Measurements from ENCODE around the gene LMO7.

LMO7 gene

DNA sequence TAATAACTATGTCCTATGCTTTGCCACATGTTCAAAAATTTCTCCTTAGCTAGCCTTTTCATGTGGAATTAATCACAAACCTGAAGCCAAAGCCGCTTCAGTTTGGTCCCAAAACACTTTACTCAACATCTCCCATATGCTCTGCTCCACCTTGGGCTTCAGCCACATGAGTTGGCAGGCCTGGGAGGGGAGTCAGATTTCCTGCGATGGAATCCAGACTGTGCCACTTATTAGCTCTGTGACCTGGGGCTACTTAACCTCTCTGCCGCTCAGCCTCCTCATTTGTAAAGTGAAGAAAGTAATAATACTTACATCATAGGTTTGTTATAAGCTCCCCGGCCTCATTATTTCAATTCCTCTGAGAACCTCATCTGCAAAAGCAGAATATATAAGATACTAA, 272.0 kb downstream of the LMO7 start:
- H3K27me3 ChIP-seq (ENCODE audit: insufficient read depth, insufficient read length), result no peaks in the 10 kb centered on the region
- no peaks in the 10 kb centered on the region for H3K9me3 ChIP-seq (ENCODE audit: insufficient read depth, low read length)
- no peaks in the 10 kb centered on the region for H3K36me3 ChIP-seq (ENCODE audit: insufficient read depth, insufficient read length, low read length)
- no peak for DNase-seq (ENCODE audit: low read depth, low spot score)
- no peaks in the 10 kb centered on the region for H3K4me1 ChIP-seq (ENCODE audit: insufficient read depth, insufficient read length)
- TF ChIP-seq YY1 (IDR thresholded peaks at IDR 0.05; ENCODE audit: insufficient read depth, insufficient read length), result no peak
- no peak for TF ChIP-seq SUZ12 (IDR thresholded peaks at IDR 0.05; ENCODE audit: extremely low read depth, insufficient read depth, insufficient read length)
- no peak for TF ChIP-seq ZNF274 (IDR thresholded peaks at IDR 0.05; ENCODE audit: low read depth, low read length)
- no peak overlapping the region for H3K9ac ChIP-seq (ENCODE audit: insufficient read length, low read depth)
- no peak overlapping the region for H3K4me3 ChIP-seq (ENCODE audit: insufficient read length, low read depth)

All from NT2/D1 (cell line).